Pancreas (tissue), 10 donors: ENCODE data around the gene AFM. TPM values are rescaled to one million over a fixed set of nuclear protein-coding genes. Genes with fewer than 3 reads are reported as not detected.

Experiments used
- ATAC-seq, 4 donors: fragments of 200-7000 bp; cut with Tn5 transposase; one replicate each; pipeline versions ENCODE4 v1.8.0 to v1.9.1; 2020; ENCODE audit warnings: mild to moderate bottlenecking in 4 of 4, moderate library complexity in 4 of 4
- DNase-seq, 6 donors: peaks; one replicate each; pipeline ENCODE4 v3.0.0-alpha.2; 2020
- FAIRE-seq: peaks from 2 replicates; lab custom pipeline; 2012; peaks lifted over from hg19 to GRCh38; lab: Jason Lieb, UNC
- H3K27ac ChIP-seq, 4 donors: fragments of 200-600 bp; sonication (generic); 1 replicate in 3 of 4; 2 replicates in 1 of 4; pipeline versions ENCODE4 v1.5.0 to v1.8.0; 2020
- H3K27me3 ChIP-seq, 4 donors: fragments of 200-600 bp; one replicate each; pipeline ENCODE4 v1.8.0; 2021
- H3K36me3 ChIP-seq, 3 donors: fragments of 200-600 bp; sonication (generic) in 1 of 3; one replicate each; pipeline versions ENCODE4 v1.5.0 to v1.8.0; 2020 to 2021
- H3K4me1 ChIP-seq, 3 donors: fragments of 200-600 bp; one replicate each; pipeline ENCODE4 v1.8.0; 2021
- H3K4me3 ChIP-seq, 4 donors: fragments of 200-600 bp; sonication (generic) in 2 of 4; one replicate each; pipeline versions ENCODE4 v1.5.0 to v1.8.0; 2020 to 2021
- H3K9me3 ChIP-seq, 4 donors: fragments of 200-600 bp; one replicate each; pipeline ENCODE4 v1.8.0; 2021
- CTCF ChIP-seq, 4 donors: fragments of 200-600 bp; sonication (generic) in 3 of 4; IDR thresholded peaks; one replicate each; pipeline versions ENCODE4 v1.5.0 to v1.8.0; 2021; ENCODE audit warnings: antibody characterized with exemption in 4 of 4
- WGBS, 2 donors: extraction: QIAGEN DNeasy Blood & Tissue Kit; methylation state at CpG; one replicate each; pipeline ENCODE4 v1.1.7; 2013; 5-methylcytosine and 5-hydroxymethylcytosine counted together
- intact Hi-C, 3 donors: fragments of 100-400 bp; cut with DNase I; formaldehyde crosslinking; loops; one replicate each; pipeline versions ENCODE4 v1.11.1 to v1.14.2; 2022
- polyA plus RNA-seq, 2 donors: library from polyadenylated mRNA; stranded (reverse); fragments of 200-250 nt; gene quantifications; one replicate each; pipeline ENCODE4 v1.2.3, GENCODE V29; 2013
- total RNA-seq, 6 donors: library from RNA; stranded (reverse); fragmentation: NEBNext Ultra II Directional in 4 of 6; extraction: Animal tissue kit (Norgen Biotek cat#: 25700) in 4 of 6; gene quantifications; one replicate each; pipeline versions ENCODE4 v1.2.1 to v1.2.4, GENCODE V29; 2021 to 2023
- donor health status: healthy with polysubstance abuse.
- donor health status: DM: no; HTN: no; CAD: no; lungs with moderate emphysema.
- donor health status: DM: no; HTN: no; CAD: no.
- donor health status: control.
- donor health status: control.
- donor health status: Bipolar disorder and iron deficiency.
- donor health status: DM: yes; HTN: yes; CAD: no.
- donor health status: DM: no; HTN: no; CAD: no.
- donor health status: DM: no; HTN: no; CAD: no.
- donor health status: DM: yes; HTN: yes; CAD: no.

The AFM gene
- total and polyA plus RNA-seq, 8 donors: 0.08 to 0.82 (median 0.21) TPM

- no peak for FAIRE-seq
- DNase-seq: no peak
- 57 to 68% methylated on average over 3 of the region's 3 CpGs for WGBS, 2 donors
- Histone ChIP-seq H3K4me1 (peaks cover 0 to 11% (median 0%) of the 10 kb centered on the region in 3 donors), H3K27me3 (no peaks in the 10 kb centered on the region), H3K36me3 (no peaks in the 10 kb centered on the region), H3K27ac (no peak overlapping the region), H3K4me3 (no peak overlapping the region), H3K9me3 (no peaks in the 10 kb centered on the region)
- peak in 3 of 4 donors; percentile 41 to 48 (median 41) for ATAC-seq
- peak in 2 of 4 donors; percentile 9 to 23 for TF ChIP-seq CTCF (IDR thresholded peaks at IDR 0.05)
- intact Hi-C loops: no loop called here
Measured at GRCh38 chr4:73434311-73434710, 47.2 kb upstream of the AFM start.

GRCh38 chr4:73435984-73436383 is 45.6 kb upstream of the AFM start, which contains the start of gene AFP:
Gene AFP, plus strand, starts transcription at chr4:73436221. Its CDS starts 42 bp downstream, at chr4:73436263.
- Histone ChIP-seq H3K27ac (no peak within 1 kb of the TSS), H3K4me3 (no peak within 1 kb of the TSS), H3K4me1 (peaks cover 0 to 11% (median 0%) of the 10 kb centered on the region in 3 donors), H3K9me3 (no peaks in the 10 kb centered on the region), H3K36me3 (no peaks in the 10 kb centered on the region), H3K27me3 (no peaks in the 10 kb centered on the region)
- intact Hi-C loops: no loop called here
- TF ChIP-seq CTCF (IDR thresholded peaks at IDR 0.05): no peak
- FAIRE-seq (no peak), ATAC-seq (no peak), DNase-seq (no peak)
- 88 to 89% methylated on average over 1 of the region's 1 CpG for WGBS, 2 donors

GRCh38 chr4:73436674-73437557 is 44.6 kb upstream of the AFM start:
- H3K36me3 ChIP-seq: no peaks in the 10 kb centered on the region
- no peak for FAIRE-seq
- WGBS, 2 donors: 80 to 85% methylated on average over 3 of the region's 3 CpGs
- H3K27me3 ChIP-seq: no peaks in the 10 kb centered on the region
- H3K4me1 ChIP-seq: peaks cover 0 to 11% (median 0%) of the 10 kb centered on the region in 3 donors
- intact Hi-C loops: no loop called here
- no peak for ATAC-seq
- H3K27ac ChIP-seq: no peak overlapping the region
- TF ChIP-seq CTCF (IDR thresholded peaks at IDR 0.05): no peak
- no peaks in the 10 kb centered on the region for H3K9me3 ChIP-seq
- no peak overlapping the region for H3K4me3 ChIP-seq
- DNase-seq: no peak

- peaks cover 0 to 12% (median under 1%) of the 10 kb centered on the region in 3 donors for H3K4me1 ChIP-seq
- H3K9me3 ChIP-seq: no peaks in the 10 kb centered on the region
- no peak for TF ChIP-seq CTCF (IDR thresholded peaks at IDR 0.05)
- ATAC-seq: no peak
- no peak for FAIRE-seq
- no peak for DNase-seq
- H3K27me3 ChIP-seq: no peaks in the 10 kb centered on the region
- H3K27ac ChIP-seq: no peak overlapping the region
- intact Hi-C loops: no loop called here
- no peaks in the 10 kb centered on the region for H3K36me3 ChIP-seq
- no peak overlapping the region for H3K4me3 ChIP-seq
Measured at GRCh38 chr4:73437558-73437956, 44.0 kb upstream of the AFM start.

- intact Hi-C loops: no loop called here
- ATAC-seq (no peak), FAIRE-seq (no peak), DNase-seq (no peak)
- Histone ChIP-seq H3K4me1 (peaks cover 0 to 7% (median 4%) of the 10 kb centered on the region in 3 donors), H3K4me3 (no peak overlapping the region), H3K27ac (no peak overlapping the region), H3K9me3 (no peaks in the 10 kb centered on the region), H3K36me3 (no peaks in the 10 kb centered on the region), H3K27me3 (no peaks in the 10 kb centered on the region)
- TF ChIP-seq CTCF (IDR thresholded peaks at IDR 0.05): no peak
- WGBS, 2 donors: 84 to 91% methylated on average over 1 of the region's 1 CpG
Measured at GRCh38 chr4:73438048-73438447, 43.5 kb upstream of the AFM start.
